Transverse colon (tissue), 4 donors: ENCODE data around the gene SLC4A7.

Experiments
- POLR2A ChIP-seq: fragments of 450-650 bp; IDR thresholded peaks from one replicate; pipeline ENCODE4 v1.6.1; 2016; ENCODE audit warnings: antibody characterized with exemption, mild to moderate bottlenecking, moderate library complexity
- POLR2AphosphoS5 ChIP-seq, 3 donors: sonication (generic); formaldehyde crosslinking; IDR thresholded peaks; one replicate each; pipeline ENCODE4 v1.6.1; 2016; ENCODE audit warnings: antibody characterized with exemption in 3 of 3
- TF ChIP-seq, protein P1 (sequence below), 5 experiments: fragments of 200-600 bp in 3 of 5; fragments of 450-650 bp in 2 of 5; sonication (generic) in 3 of 5; IDR thresholded peaks; 1 replicate in 2 of 5; 2 replicates in 3 of 5; pipeline ENCODE4 v1.5.1; 2016 to 2017; ENCODE audit warnings: antibody characterized with exemption in 5 of 5, inconsistent platforms in 3 of 5, mild to moderate bottlenecking in 2 of 5, moderate library complexity in 1 of 5

DNA sequence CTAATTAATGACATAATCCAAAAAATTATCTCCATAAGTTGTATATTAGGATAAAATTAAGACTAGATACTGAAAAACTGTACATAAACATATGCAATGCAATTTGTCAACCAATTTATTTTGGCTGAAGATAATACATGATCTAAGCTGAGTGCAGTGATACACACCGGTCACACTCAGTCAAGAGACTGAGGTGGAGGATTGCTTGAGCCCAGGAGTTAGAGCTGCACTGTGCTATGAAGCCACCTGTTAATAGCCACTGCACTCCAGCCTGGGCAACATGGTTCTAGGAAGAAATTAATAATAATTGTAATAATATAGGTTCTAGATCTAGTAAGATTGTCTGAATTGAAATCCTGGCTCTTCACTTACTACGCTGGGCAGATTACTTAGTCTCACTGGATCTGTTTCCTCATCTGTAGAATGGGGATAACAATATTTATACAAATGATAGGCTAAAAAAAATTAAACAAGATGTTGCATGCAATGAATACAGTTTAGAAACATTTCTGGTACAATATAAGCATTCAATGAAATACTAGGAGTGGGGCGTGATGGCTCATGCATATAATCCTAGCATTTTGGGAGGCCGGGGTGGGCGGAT, 15.8 kb downstream of the SLC4A7 start:
- TF ChIP-seq POLR2A (no peak), POLR2AphosphoS5 (IDR thresholded peaks at IDR 0.05) (no peak)
- TF ChIP-seq, protein P1, sequence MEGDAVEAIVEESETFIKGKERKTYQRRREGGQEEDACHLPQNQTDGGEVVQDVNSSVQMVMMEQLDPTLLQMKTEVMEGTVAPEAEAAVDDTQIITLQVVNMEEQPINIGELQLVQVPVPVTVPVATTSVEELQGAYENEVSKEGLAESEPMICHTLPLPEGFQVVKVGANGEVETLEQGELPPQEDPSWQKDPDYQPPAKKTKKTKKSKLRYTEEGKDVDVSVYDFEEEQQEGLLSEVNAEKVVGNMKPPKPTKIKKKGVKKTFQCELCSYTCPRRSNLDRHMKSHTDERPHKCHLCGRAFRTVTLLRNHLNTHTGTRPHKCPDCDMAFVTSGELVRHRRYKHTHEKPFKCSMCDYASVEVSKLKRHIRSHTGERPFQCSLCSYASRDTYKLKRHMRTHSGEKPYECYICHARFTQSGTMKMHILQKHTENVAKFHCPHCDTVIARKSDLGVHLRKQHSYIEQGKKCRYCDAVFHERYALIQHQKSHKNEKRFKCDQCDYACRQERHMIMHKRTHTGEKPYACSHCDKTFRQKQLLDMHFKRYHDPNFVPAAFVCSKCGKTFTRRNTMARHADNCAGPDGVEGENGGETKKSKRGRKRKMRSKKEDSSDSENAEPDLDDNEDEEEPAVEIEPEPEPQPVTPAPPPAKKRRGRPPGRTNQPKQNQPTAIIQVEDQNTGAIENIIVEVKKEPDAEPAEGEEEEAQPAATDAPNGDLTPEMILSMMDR (IDR thresholded peaks at IDR 0.05), result no peak
